ENCODE results near the gene IRAG1. TPM values are rescaled to one million over a fixed set of nuclear protein-coding genes. Genes with fewer than 3 reads are reported as not detected.

Gene IRAG1
- total and polyA plus RNA-seq, 2 donors (not counting 3 experiments of a cell fraction or from before 2014, with no cell fraction given): 0.22 to 0.38 TPM

- CTCF ChIA-PET: interaction anchor here (0.7 to 1.0 kb wide), 3 partner anchors 8 to 9 kb away, joined by 3 read pairs; no protein-coding TSS in a partner anchor
- FAIRE-seq: no peak
- intact Hi-C loops (cut with micrococcal nuclease): no loop called here
These were observed 47.5 kb downstream of the IRAG1 start for GRCh38 chr11:10646005-10646404.

More at GRCh38 chr11:10646005-10646404, 47.5 kb downstream of the IRAG1 start:
- Histone ChIP-seq H3K9me1 (replicated peaks; ENCODE audit: control insufficient read depth, extremely low read depth, insufficient read depth, low read length) (no peaks in the 10 kb centered on the region), H3K27me3 (ENCODE audit: control insufficient read depth in 2 of 2, insufficient read depth in 2 of 2, low read length in 2 of 2) (no peaks in the 10 kb centered on the region), H3K9me3 (replicated peaks; ENCODE audit: control insufficient read depth, insufficient read depth, low read length) (no peaks in the 10 kb centered on the region), H3K4me3 (replicated peaks in 1 of 3; ENCODE audit: insufficient read depth in 1 of 3, low read depth in 1 of 3, low read length in 3 of 3) (no peak overlapping the region), H3K4me1 (ENCODE audit: control insufficient read depth, extremely low read depth, insufficient read depth, low read length) (no peaks in the 10 kb centered on the region), H3K27ac (ENCODE audit: insufficient read depth, low read depth, low read length) (no peak overlapping the region), H2AFZ (ENCODE audit: low read depth, low read length) (no peak overlapping the region), H3K36me3 (ENCODE audit: control insufficient read depth in 2 of 2, extremely low read depth in 1 of 2, insufficient read depth in 2 of 2, low read length in 2 of 2) (no peaks in the 10 kb centered on the region), H3K9ac (replicated peaks; ENCODE audit: extremely low read depth, insufficient read depth, low read length) (no peak overlapping the region), H3K79me2 (ENCODE audit: control insufficient read depth, insufficient read depth, low read length) (no peaks in the 10 kb centered on the region), H3K4me2 (ENCODE audit: insufficient read depth, low read length) (no peak overlapping the region), H4K20me1 (replicated peaks; ENCODE audit: control insufficient read depth, extremely low read depth, insufficient read depth, low read length) (no peaks in the 10 kb centered on the region)
- peak; percentile 6 for DNase-seq (ENCODE audit: low read depth, low spot score)
- BruUV-seq (replicated peaks): no TSS peak
- TF ChIP-seq POLR2A (IDR thresholded peaks at IDR 0.05; ENCODE audit: low read depth, low read length): no peak
- TF ChIP-seq MYC (IDR thresholded peaks at IDR 0.05; ENCODE audit: low read depth, low read length): no peak
- no peak for TF ChIP-seq CTCF (IDR thresholded peaks at IDR 0.05; ENCODE audit: extremely low read depth in 1 of 2, insufficient read depth in 1 of 2, low read depth in 1 of 2, low read length in 2 of 2)
- no peak for TF ChIP-seq GATA2 (IDR thresholded peaks at IDR 0.05; ENCODE audit: insufficient read depth, insufficient read length, low read depth, low read length)
- no peak for TF ChIP-seq EZH2 (IDR thresholded peaks at IDR 0.05; ENCODE audit: borderline replicate concordance, low read depth, low read length, severe bottlenecking)
- TF ChIP-seq MAX (IDR thresholded peaks at IDR 0.05; ENCODE audit: insufficient read depth, insufficient read length): no peak
- no peak for TF ChIP-seq POLR2AphosphoS5 (IDR thresholded peaks at IDR 0.05; ENCODE audit: insufficient read depth, low read depth, low read length)
- no peak for TF ChIP-seq JUN (IDR thresholded peaks at IDR 0.05; ENCODE audit: borderline replicate concordance, insufficient read depth, insufficient read length, low read depth)
- dilution Hi-C loops (cut with MboI; ENCODE audit: extremely low pct_ligation_motif_present, low sequenced_read_pairs): no loop called here
- POLR2A ChIA-PET: no interaction called here

All from endothelial cell of umbilical vein (primary cell).